ENCODE measurements around the gene ZNF44. TPM values are rescaled to one million over a fixed set of nuclear protein-coding genes. Genes with fewer than 3 reads are reported as not detected.

ZNF44 gene
- total and polyA plus RNA-seq, 12 donors: 2.8 to 14.8 (median 10.8) TPM

- Histone ChIP-seq H3K4me3 (no peak overlapping the region), H3K36me3 (replicated peaks in 1 of 2) (no peaks in the 10 kb centered on the region), H3K9me3 (replicated peaks in 1 of 3) (peaks cover 0 to 6% (median 0%) of the 10 kb centered on the region in 3 donors), H3K27me3 (no peaks in the 10 kb centered on the region), H3K4me1 (replicated peaks in 1 of 2) (peaks cover 9 to 13% of the 10 kb centered on the region in 2 donors), H3K27ac (no peak overlapping the region)
- peak in 1 of 7 donors; percentile 15 for DNase-seq
- 85 to 93% (median 90%) methylated on average over 8 to 18 of the region's 18 CpGs for WGBS, 4 donors
- intact Hi-C loops (cut with DNase I): no loop called here
- TF ChIP-seq POLR2A (IDR thresholded peaks at IDR 0.05) (no peak), CTCF (IDR thresholded peaks at IDR 0.05) (no peak)
Measured at GRCh38 chr19:12284631-12285030, 10.1 kb downstream of the ZNF44 start.

- H3K27ac ChIP-seq: no peak overlapping the region
- H3K4me3 ChIP-seq: no peak overlapping the region
- intact Hi-C loops (cut with DNase I): no loop called here
- H3K27me3 ChIP-seq: no peaks in the 10 kb centered on the region
- DNase-seq: no peak
- H3K4me1 ChIP-seq (replicated peaks in 1 of 2): peaks cover 5 to 9% of the 10 kb centered on the region in 2 donors
- no peaks in the 10 kb centered on the region for H3K36me3 ChIP-seq (replicated peaks in 1 of 2)
- 85 to 93% (median 90%) methylated on average over 8 to 14 of the region's 14 CpGs for WGBS, 4 donors
- peaks cover 0 to 6% (median 0%) of the 10 kb centered on the region in 3 donors for H3K9me3 ChIP-seq (replicated peaks in 1 of 3)
- no peak for TF ChIP-seq POLR2A (IDR thresholded peaks at IDR 0.05)
- no peak for TF ChIP-seq CTCF (IDR thresholded peaks at IDR 0.05)
Measured at GRCh38 chr19:12284226-12284625, 10.5 kb downstream of the ZNF44 start.

- Histone ChIP-seq H3K36me3 (replicated peaks in 1 of 2) (peaks cover 0 to 10% of the 10 kb centered on the region in 2 donors), H3K4me3 (no peak overlapping the region), H3K27me3 (no peaks in the 10 kb centered on the region), H3K9me3 (replicated peaks in 1 of 3) (peaks cover 0 to 16% (median 0%) of the 10 kb centered on the region in 3 donors), H3K27ac (no peak overlapping the region), H3K4me1 (replicated peaks in 1 of 2) (no peaks in the 10 kb centered on the region)
- 68 to 77% (median 71%) methylated on average over 2 of the region's 2 CpGs for WGBS, 4 donors
- no peak for TF ChIP-seq CTCF (IDR thresholded peaks at IDR 0.05)
- TF ChIP-seq POLR2A (IDR thresholded peaks at IDR 0.05): no peak
- DNase-seq: no peak
- intact Hi-C loops (cut with DNase I): loop anchor here in 1 of 2 donors (10.0 kb wide), 1 partner anchor 246 kb away; no protein-coding TSS in a partner anchor
Measured at GRCh38 chr19:12278713-12279112, 16.0 kb downstream of the ZNF44 start.

- H3K9me3 ChIP-seq (replicated peaks in 1 of 3): peaks cover 0 to 55% (median 0%) of the 10 kb centered on the region in 3 donors
Measured at GRCh38 chr19:12272980-12273901, 21.4 kb downstream of the ZNF44 start.

More at GRCh38 chr19:12272980-12273901, 21.4 kb downstream of the ZNF44 start:
- intact Hi-C loops (cut with DNase I): loop anchor here in 1 of 2 donors (10.0 kb wide), 1 partner anchor 252 kb away; no protein-coding TSS in a partner anchor
- TF ChIP-seq CTCF (IDR thresholded peaks at IDR 0.05) (no peak), POLR2A (IDR thresholded peaks at IDR 0.05) (no peak)
- no peak overlapping the region for H3K27ac ChIP-seq
- WGBS, 4 donors: 97 to 98% (median 98%) methylated on average over 11 of the region's 11 CpGs
- no peaks in the 10 kb centered on the region for H3K27me3 ChIP-seq
- H3K36me3 ChIP-seq (replicated peaks in 1 of 2): peaks cover 0 to 27% of the 10 kb centered on the region in 2 donors
- no peaks in the 10 kb centered on the region for H3K4me1 ChIP-seq (replicated peaks in 1 of 2)
- DNase-seq: no peak
- H3K4me3 ChIP-seq: peak overlapping the region in 1 of 4 donors; percentile 14

Data from adrenal gland (tissue), 12 donors.